ENCODE measurements around the gene ARAP2.
"Not testable (repeated sequence)": the region's sequence is repeated elsewhere in the genome, so short reads cannot be mapped to it uniquely, and the experiment has no call there.

The ARAP2 gene

DNA sequence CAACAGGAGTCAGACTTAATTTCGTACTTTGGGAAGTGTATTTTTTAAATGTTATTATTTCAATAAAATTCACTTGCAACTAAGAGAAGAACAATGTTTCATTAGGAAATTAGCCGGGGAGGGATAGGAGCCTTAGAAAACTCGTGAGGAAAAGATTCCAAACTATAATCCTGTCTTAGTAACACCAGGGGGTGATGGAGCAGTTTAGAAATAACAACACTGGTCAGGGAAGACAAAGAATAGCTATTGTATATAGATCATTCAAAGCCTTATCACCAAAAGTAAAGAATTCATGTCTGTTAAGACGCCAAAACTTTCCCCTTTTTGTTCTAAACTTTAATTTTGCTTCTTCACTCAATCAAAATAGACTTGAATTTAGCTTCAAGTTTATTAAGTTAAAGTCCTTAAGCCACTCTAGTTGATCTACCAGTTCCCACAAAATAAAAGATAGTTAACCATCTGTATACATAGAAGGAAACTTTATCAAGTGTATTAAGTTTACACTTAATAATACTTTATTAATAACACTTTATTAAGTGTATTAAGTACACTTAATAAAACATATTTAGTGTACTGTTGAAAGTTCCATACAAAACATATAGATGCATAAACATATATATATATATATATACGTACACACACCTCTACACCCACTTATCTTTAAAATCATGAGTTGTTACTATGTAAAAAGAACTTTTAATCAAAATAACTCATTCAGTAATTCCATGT, 60.5 kb downstream of the ARAP2 start:
- no peak for DNase-seq (ENCODE audit: low read depth, low spot score)

GRCh38 chr4:36183232-36183631, 61.1 kb downstream of the ARAP2 start:
- DNase-seq (ENCODE audit: low read depth, low spot score): no peak

DNA sequence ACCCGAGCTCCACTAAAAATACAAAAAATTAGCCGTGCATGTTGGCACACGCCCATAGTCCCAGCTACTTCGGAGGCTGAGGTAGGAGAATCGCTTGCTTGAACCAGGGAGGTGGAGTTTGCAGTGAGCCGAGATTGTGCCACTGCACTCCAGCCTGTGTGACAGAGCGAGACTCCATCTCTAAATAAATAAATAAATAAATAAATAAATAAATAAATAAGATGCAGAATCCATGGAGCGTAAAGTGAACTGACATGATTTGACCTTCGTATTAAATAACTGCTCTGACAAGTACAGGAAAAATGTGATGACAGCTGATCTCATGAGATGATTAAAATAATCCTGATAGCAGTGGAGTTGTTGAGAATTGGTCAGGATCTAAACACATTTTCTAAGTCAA, 62.0 kb downstream of the ARAP2 start:
- DNase-seq (ENCODE audit: low read depth, low spot score): not testable (repeated sequence)

- DNase-seq (ENCODE audit: low read depth, low spot score): no peak
Observed at GRCh38 chr4:36180206-36180605, 64.1 kb downstream of the ARAP2 start.

- no peak for DNase-seq (ENCODE audit: low read depth, low spot score)
Observed at GRCh38 chr4:36178484-36178883, 65.8 kb downstream of the ARAP2 start.

DNA sequence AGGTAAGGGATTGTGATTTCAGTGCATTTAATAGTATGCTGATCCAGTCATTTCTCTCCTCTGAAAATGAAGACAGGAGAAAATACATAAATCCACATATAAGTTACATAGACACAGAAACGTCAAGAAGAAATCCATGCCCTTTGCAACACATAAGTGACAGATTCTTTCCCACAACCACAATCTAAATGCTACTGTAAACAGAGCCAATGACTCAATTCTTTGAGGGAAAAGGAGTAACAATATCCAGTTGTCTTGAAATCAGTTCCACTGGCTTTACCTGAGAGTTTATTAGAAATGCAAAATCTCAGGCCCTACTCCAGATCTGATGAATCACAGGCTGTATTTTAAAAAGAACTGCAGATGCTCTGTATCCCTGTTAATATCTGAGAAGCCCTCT, 66.4 kb downstream of the ARAP2 start:
- DNase-seq (ENCODE audit: low read depth, low spot score): no peak

GRCh38 chr4:36174570-36174969, 69.7 kb downstream of the ARAP2 start:
- no peak for DNase-seq (ENCODE audit: low read depth, low spot score)

- no peak for DNase-seq (ENCODE audit: low read depth, low spot score)
Observed at GRCh38 chr4:36173905-36174304, 70.4 kb downstream of the ARAP2 start.

GRCh38 chr4:36172656-36173055, 71.7 kb downstream of the ARAP2 start:
- DNase-seq (ENCODE audit: low read depth, low spot score): no peak

GRCh38 chr4:36168127-36168878, 76.0 kb downstream of the ARAP2 start:
- DNase-seq (ENCODE audit: low read depth, low spot score): no peak

DNA sequence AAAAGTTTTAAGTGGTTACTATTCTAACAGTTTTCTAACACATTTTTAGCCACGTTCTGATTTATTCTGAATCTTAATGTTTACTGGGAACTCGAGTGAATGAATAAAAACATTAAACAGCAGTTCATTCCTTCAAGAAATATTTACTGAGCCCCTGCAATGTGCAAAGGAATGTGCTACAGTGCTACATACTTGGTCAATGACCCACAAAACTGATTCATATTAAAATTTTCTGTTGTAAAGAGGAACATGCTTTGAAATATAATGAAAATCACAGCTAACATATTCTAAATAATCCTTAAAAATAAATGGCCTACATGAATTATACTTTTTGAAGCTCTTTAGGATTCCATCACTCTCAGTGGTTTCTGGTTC, 78.7 kb downstream of the ARAP2 start:
- DNase-seq (ENCODE audit: low read depth, low spot score): no peak

GRCh38 chr4:36164900-36165630, 79.2 kb downstream of the ARAP2 start:
- no peak for DNase-seq (ENCODE audit: low read depth, low spot score)

DNA sequence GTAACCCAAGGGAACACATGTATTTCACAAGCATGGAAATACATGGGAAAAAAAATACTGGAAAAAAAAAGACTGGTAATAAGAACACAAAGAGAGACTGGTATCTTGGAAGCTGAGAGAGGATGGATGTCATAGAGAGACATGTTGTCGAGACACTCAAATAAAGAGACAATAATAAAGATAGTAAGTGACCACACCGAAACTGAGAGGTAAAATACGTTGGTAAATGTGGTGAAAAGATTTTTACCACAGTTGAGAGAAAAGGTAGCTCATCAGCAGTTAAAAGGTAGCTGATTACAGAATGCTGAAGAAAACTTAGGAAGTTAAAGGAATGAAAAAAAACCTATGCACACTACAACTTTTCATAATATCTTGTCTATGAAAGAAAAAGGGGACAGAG, 81.1 kb downstream of the ARAP2 start:
- no peak for DNase-seq (ENCODE audit: low read depth, low spot score)

- no peak for DNase-seq (ENCODE audit: low read depth, low spot score)
Observed at GRCh38 chr4:36159208-36159607, 85.1 kb downstream of the ARAP2 start.

DNA sequence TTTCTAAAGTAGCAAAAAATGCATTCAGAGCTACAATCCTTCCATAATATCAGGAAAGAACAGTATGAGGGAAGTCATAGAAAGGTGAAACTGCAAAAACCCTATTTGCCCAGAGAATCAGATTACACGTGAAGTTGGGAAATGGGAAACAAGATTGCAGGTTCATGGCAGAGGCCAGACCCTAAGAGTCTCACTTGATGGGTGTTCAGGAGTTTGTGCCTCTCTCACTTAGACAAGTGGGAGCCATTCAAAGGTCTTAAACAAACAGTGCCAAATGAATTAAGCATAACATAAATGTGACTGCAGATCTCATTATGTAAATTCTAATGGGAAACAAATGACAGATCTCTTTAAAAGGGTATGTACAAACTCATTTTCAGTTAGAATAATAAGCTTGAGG, 91.6 kb downstream of the ARAP2 start:
- no peak for DNase-seq (ENCODE audit: low read depth, low spot score)

DNA sequence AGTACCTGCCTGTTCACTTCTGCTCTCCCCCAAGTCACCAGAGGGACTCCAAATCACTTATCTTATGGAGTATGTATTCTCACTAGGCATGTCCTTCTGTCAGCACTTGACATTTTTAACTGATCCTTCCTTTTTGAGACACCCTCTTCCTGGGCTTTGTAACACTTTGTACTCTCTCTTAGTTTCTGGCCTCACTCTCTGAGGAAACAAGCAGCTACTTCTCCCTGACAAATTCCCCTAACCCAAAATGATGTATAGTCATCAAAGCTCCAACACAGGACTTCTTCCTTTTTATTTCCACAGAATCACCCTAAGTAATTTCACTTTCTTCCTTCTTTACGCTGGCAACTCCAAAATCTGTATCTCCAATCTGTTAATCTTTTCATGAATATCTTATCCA, 101.8 kb downstream of the ARAP2 start:
- DNase-seq (ENCODE audit: low read depth, low spot score): no peak

- DNase-seq (ENCODE audit: low read depth, low spot score): no peak
Observed at GRCh38 chr4:36141186-36141585, 103.1 kb downstream of the ARAP2 start.

DNA sequence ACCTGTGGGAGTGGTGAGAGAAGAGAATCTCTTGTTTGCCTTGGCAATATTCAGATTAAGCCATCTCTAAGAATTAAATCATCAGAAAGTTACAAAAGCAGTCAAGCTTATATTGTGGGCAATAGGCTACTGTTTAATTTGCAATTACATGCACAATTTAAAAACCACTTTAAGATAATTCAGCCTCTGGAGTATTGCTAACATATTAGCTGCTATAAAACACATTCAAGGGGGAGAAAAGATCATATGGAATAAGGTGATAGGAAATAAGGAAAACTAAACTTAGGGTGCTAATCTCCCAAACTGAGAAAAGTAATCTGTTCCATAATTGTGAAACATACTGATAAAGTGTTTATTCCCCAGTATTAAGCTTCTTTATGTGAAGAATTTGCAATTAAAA, 103.9 kb downstream of the ARAP2 start:
- DNase-seq (ENCODE audit: low read depth, low spot score): no peak

DNA sequence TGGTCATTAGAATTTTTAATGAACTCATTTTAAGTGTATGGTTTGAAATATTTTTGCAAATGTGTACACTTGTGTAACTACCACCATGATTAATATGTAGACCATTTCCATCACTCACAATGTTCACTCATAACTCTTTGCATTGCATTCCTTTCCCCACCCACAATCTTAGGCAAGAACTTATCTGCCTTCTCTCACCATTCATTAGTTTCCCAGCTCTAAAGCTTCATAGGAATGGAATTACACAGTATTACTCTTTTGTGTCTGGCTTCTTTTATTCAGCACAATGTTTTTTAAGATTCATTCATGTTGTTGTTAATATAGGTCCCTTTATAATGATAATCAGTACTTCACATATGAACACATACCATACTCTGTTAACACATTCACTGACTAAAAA, 106.1 kb downstream of the ARAP2 start:
- no peak for DNase-seq (ENCODE audit: low read depth, low spot score)

DNA sequence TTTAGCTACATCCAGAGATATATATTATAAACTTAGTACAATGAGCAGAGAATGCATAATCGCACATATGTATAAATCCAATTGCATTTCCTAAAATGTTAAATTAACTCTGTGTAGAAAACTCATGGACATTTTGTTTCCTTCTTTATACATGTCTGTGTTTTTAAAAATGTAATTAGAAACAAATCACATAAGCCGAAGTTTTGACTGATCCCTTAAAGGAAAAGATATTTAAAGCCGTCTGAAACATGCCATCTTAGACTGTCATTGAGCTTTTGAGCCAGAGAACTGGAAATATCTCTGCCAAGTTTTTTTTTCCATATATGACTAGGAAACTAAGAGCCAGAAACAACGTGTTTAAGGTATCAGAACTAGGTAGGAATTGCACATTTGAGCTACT, 107.0 kb downstream of the ARAP2 start:
- DNase-seq (ENCODE audit: low read depth, low spot score): no peak

- no peak for DNase-seq (ENCODE audit: low read depth, low spot score)
Observed at GRCh38 chr4:36133658-36134057, 110.7 kb downstream of the ARAP2 start.

- DNase-seq (ENCODE audit: low read depth, low spot score): no peak
Observed at GRCh38 chr4:36133086-36133485, 111.2 kb downstream of the ARAP2 start.

GRCh38 chr4:36130641-36131040, 113.7 kb downstream of the ARAP2 start:
- no peak for DNase-seq (ENCODE audit: low read depth, low spot score)

Data from ELF-1 (cell line).